Measurements from ENCODE around the gene PTPRD.

PTPRD gene

GRCh38 chr9:9754186-9754585 lies 858.6 kb downstream of the PTPRD start:
- DNase-seq (ENCODE audit: low read depth in 2 of 2): no peak

DNA sequence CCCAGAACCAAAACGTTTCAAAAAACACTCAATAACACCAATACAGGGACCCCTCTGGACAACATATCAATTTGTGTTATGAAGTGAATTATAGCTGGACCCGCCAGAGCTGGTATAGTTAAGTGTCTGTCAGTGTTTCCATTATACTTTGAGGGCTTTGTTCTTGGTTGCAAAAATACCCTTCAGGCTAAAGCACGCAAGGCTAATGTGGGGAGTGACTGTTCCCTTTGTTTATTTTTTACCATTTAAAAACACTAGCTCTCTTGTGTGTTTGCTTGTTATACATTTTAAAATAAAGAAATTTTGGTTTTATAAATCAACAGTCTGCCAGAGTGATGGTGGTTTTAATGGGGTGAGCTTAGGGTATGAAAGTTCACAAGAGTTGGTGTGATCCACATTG lies 859.5 kb downstream of the PTPRD start:
- DNase-seq (ENCODE audit: low read depth in 2 of 2): no peak

- no peak for DNase-seq (ENCODE audit: low read depth in 2 of 2)
Observed at GRCh38 chr9:9752722-9753121, 860.1 kb downstream of the PTPRD start.

GRCh38 chr9:9751996-9752395 lies 860.8 kb downstream of the PTPRD start:
- no peak for DNase-seq (ENCODE audit: low read depth in 2 of 2)

- no peak for DNase-seq (ENCODE audit: low read depth in 2 of 2)
Observed at GRCh38 chr9:9750719-9751118, 862.1 kb downstream of the PTPRD start.

GRCh38 chr9:9749591-9749990 lies 863.2 kb downstream of the PTPRD start:
- DNase-seq (ENCODE audit: low read depth in 2 of 2): no peak

DNA sequence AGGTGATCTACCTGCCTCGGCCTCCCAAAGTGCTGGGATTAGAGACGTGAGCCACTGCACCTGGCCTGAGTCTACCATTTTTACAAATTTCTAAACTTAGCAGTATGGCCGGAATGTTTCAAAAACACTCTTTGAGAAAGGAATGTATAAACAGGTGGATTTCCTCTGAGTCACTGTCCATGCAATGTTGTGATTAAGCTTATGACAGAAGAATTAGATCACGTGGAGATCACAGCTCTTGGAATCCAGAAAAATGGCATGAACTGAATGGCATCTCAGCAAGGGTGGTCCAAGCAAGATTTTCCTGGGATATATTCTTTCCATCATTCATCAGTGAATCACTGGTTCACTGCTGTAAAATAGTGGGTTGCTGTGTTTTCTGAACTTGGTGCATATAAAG lies 865.0 kb downstream of the PTPRD start:
- DNase-seq (ENCODE audit: low read depth in 2 of 2): no peak

- no peak for DNase-seq (ENCODE audit: low read depth in 2 of 2)
Observed at GRCh38 chr9:9746826-9747225, 866.0 kb downstream of the PTPRD start.

DNA sequence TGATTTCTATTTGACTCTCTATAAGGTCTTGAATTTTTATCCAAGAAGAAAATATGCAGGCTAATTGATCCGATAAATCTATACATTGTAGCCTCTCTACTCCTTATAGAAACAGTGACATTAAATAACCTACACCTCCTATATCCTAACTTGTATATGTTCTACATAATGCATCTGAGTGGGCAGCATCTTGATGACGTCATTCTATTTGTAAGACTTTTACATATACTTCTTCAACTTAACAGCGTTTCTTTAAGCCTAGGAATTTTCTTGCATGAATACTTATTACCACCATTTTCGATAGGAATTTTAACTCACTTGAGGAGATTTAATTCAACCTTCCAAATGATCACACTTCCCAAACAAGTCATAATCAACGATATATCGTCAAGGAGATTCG lies 869.0 kb downstream of the PTPRD start:
- DNase-seq (ENCODE audit: low read depth in 2 of 2): no peak

- no peak for DNase-seq (ENCODE audit: low read depth in 2 of 2)
Observed at GRCh38 chr9:9730174-9730573, 882.6 kb downstream of the PTPRD start.

- DNase-seq (ENCODE audit: low read depth in 2 of 2): no peak
Observed at GRCh38 chr9:9729082-9729481, 883.7 kb downstream of the PTPRD start.

DNA sequence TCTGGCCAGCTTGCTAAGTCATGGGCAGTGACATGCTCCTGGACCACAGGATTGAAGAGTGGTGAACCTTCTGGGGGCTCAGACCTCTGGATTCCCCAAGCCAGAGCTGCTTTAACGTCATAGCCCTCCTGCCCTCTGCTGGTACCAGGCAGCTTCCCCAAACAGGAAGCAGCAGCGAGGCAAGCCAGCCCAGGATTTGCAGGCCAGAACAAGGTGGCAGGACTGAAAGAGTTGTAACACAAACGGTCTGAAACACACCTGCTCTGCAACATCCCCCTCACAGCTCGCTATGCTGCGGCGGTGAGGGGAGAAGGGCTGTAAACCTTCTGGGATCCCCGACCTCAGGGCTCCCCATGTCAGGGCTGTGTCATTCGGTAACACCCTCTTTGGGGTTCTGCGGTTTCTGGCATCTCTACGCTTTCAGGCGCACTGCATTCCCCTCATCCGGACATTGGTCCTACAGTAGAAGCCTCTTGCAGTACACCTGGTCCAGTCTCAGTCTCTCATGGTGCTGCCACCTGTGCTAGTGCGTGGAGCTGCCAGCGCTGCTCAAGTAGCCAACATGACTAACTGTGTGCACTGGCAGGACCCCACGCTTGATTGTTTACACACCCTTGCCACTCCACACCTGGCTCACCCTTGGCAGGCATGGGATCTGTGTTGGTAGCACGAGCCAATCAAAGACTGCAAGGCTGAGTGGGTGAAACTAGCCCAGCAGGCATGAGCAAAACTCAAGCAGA lies 893.3 kb downstream of the PTPRD start:
- DNase-seq (ENCODE audit: low read depth in 2 of 2): no peak

GRCh38 chr9:9718691-9719090 lies 894.1 kb downstream of the PTPRD start:
- no peak for DNase-seq (ENCODE audit: low read depth in 2 of 2)

DNA sequence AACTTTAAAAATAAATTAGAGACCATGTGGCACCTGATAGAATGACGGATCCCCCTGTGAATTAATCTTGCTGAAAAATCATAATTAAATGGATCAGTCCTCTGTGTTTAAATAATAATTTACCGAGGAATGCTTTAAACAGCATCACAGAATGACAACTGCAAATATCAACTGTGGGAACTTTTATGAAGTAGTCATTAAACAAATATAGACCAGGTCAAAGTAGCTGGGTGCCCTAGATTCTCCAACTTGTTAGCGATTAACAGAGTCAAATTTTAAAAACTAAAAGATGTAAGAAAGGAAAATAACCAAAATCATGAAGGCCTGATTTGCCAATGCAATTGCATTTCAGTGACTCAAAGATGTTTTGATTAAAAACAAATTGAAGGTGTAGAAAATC lies 933.4 kb downstream of the PTPRD start:
- no peak for DNase-seq (ENCODE audit: low read depth in 2 of 2)

DNA sequence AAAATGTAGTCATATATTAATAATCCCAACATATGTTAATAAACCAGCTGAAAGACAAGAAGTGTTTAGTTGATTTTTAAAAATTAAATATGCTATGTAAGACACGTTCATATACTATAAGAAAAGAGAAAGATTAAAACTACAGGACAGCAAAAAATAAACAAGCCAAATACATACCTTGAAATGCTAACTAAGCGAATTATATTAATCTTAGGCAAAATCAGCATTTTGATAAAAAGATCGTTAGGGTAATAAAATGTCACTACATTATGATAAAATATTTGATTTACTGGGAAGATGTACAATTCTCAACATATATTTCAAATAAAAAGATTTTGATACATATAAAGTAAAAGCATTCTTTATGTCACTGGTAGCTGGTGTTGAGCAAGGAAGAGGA lies 938.3 kb downstream of the PTPRD start:
- no peak for DNase-seq (ENCODE audit: low read depth in 2 of 2)

- no peak for DNase-seq (ENCODE audit: low read depth in 2 of 2)
Observed at GRCh38 chr9:9670454-9670853, 942.3 kb downstream of the PTPRD start.

DNA sequence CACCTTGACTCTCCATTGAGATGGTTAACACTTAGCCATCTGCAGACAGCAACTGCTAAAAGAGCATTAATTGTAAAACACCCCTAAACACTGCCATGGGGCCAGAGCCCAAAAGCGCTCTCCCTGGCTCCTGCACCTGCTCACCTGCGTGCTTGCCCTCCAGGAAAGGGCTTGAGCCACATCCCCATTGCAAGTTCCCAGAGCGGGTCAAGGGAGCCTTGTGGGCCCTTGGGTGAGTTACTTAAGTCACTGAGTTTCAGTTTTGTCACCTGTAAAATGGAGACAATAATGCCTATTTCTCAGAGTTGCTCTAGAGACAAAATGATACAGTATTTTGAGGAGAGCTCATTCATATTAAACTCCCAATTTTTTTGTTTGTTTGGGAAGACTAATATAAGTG lies 967.8 kb downstream of the PTPRD start:
- DNase-seq (ENCODE audit: low read depth in 2 of 2): no peak

GRCh38 chr9:9631284-9631683 lies 981.5 kb downstream of the PTPRD start:
- no peak for DNase-seq (ENCODE audit: low read depth in 2 of 2)

DNA sequence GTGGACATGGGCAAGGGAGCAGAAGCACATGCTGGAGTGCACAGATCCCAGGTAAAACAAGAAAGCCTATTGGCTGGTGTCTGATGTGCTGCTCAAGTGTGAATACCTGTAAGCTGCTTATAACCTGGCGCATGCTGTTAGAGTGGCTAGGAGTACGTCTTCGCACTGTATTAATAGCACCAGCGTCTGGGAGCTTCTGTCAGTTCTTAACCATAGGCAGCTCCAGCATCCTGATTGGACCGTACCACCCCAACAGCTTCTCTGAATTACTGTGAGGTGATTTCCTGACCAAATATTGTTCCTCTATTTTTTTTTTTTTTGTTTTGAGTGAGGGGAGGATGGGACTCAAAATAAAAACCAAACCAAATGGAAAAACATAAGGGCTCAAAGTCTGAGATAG lies 987.6 kb downstream of the PTPRD start:
- no peak for DNase-seq (ENCODE audit: low read depth in 2 of 2)

DNA sequence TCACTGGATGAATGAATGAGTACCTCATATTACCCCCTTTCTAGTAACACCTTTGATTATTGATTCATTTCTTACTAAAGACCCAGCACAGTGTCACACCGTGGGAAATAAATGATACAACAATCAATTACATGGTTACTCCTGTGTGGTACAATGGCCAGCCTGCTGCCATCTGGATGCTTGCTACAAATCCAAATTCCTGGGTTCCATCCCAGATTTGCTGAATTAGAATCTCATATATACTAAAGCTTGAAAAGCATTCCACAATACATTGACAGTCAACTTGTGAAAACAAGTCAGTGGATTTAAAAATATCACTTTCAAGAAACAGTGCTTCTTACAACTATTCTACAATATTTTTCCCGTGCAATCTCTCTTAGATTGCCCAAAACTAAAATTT lies 989.3 kb downstream of the PTPRD start:
- no peak for DNase-seq (ENCODE audit: low read depth in 2 of 2)

- DNase-seq (ENCODE audit: low read depth in 2 of 2): no peak
Observed at GRCh38 chr9:9621355-9621940, 991.4 kb downstream of the PTPRD start.

GRCh38 chr9:9620736-9621135 lies 992.1 kb downstream of the PTPRD start:
- DNase-seq (ENCODE audit: low read depth in 2 of 2): no peak

- no peak for DNase-seq (ENCODE audit: low read depth in 2 of 2)
Observed at GRCh38 chr9:9615086-9615485, 997.7 kb downstream of the PTPRD start.

DNA sequence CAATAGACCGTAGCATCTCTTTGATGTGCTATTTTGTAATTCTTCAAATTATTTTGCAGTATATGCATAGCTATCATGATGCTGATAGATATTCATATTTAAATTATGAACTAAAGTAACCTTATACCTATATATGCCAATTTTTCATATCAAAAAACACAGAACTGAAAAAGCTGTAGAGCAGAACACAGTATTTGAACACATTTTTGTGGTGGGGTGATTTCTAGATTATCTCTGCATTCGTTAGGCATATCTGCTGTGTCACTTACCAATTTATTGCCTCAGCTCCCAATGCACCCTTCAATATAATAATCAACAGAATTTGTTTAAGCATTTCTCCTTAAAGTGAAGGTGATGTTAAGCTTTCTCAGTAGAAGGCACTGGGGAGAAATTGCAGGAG lies 998.2 kb downstream of the PTPRD start:
- no peak for DNase-seq (ENCODE audit: low read depth in 2 of 2)
